ENCODE data around the gene UBE2H. TPM values are rescaled to one million over a fixed set of nuclear protein-coding genes. Genes with fewer than 3 reads are reported as not detected.
A peak's percentile ranks its signal among the peaks of the same experiment; 100 is the strongest.
"Not testable (repeated sequence)": the region's sequence is repeated elsewhere in the genome, so short reads cannot be mapped to it uniquely, and the experiment has no call there.

The UBE2H gene
- total and polyA plus RNA-seq, 5 experiments from 2014 or later = 36.4 to 61.4 (median 46.7) TPM

GRCh38 chr7:129864042-129864441 lies 88.7 kb downstream of the UBE2H start:
- peak overlapping the region in 1 of 10 donors; percentile 26 for H3K4me3 Mint-ChIP-seq
- POLR2A ChIA-PET = interaction anchor here (0.6 kb wide), 1 partner anchor 1054 kb away, joined by 3 read pairs; no protein-coding TSS in a partner anchor
- H3K27me3 Mint-ChIP-seq = no peaks in the 10 kb centered on the region
- peaks cover 41 to 74% (median 66%) of the 10 kb centered on the region in 4 donors for H3K4me1 Mint-ChIP-seq
- peaks cover 4 to 14% (median 8%) of the 10 kb centered on the region in 3 donors for H3K36me3 Mint-ChIP-seq
- no peak for DNase-seq
- H3K9me3 Mint-ChIP-seq = no peaks in the 10 kb centered on the region
- H3K27ac Mint-ChIP-seq = peak overlapping the region in 2 of 10 donors; percentile 12 to 68
- no peak for ATAC-seq

- H3K27me3 Mint-ChIP-seq = no peaks in the 10 kb centered on the region
- H3K27ac Mint-ChIP-seq = peak overlapping the region in 4 of 10 donors; percentile 0 to 42 (median 15)
- peaks cover under 1 to 9% (median 5%) of the 10 kb centered on the region in 3 donors for H3K36me3 Mint-ChIP-seq
- POLR2A ChIA-PET = no interaction called here
- ATAC-seq = no peak
- no peak for DNase-seq
- peak overlapping the region in 1 of 10 donors; percentile 34 for H3K4me3 Mint-ChIP-seq
- H3K9me3 Mint-ChIP-seq = no peaks in the 10 kb centered on the region
- peaks cover 36 to 79% (median 71%) of the 10 kb centered on the region in 4 donors for H3K4me1 Mint-ChIP-seq
Observed at GRCh38 chr7:129862682-129863081, 90.1 kb downstream of the UBE2H start.

- peak overlapping the region in 2 of 10 donors; percentile 43 to 71 for H3K27ac Mint-ChIP-seq
- H3K4me3 Mint-ChIP-seq = peak overlapping the region in 2 of 10 donors; percentile 11 to 12
- H3K36me3 Mint-ChIP-seq = peaks cover 0 to 22% (median 8%) of the 10 kb centered on the region in 3 donors
- H3K4me1 Mint-ChIP-seq = peaks cover 35 to 81% (median 78%) of the 10 kb centered on the region in 4 donors
- H3K9me3 Mint-ChIP-seq, POLR2A ChIA-PET, ATAC-seq, H3K27me3 Mint-ChIP-seq, DNase-seq: not testable (repeated sequence)
Observed at GRCh38 chr7:129860784-129861183, 92.0 kb downstream of the UBE2H start.

DNA sequence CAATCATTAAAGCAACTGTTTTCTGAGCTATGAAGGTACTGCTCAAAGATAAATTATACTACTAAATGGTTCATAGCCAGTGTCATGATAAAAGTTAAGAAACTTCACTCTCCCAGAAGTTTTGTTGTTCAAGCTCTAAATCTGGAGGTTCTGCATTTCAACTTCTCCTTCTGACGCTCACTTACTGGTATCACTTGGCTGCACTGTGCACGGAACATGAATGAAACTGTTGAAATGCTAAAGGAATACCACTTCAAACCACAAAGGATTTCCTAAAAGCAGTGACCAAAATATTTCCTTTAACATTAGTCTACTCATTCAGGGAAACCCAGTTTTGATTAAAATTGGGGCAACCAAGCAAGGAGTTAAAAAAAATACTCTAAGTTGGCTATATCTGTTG lies 93.6 kb downstream of the UBE2H start:
- H3K27ac Mint-ChIP-seq = peak overlapping the region in 2 of 10 donors; percentile 51 to 62

DNA sequence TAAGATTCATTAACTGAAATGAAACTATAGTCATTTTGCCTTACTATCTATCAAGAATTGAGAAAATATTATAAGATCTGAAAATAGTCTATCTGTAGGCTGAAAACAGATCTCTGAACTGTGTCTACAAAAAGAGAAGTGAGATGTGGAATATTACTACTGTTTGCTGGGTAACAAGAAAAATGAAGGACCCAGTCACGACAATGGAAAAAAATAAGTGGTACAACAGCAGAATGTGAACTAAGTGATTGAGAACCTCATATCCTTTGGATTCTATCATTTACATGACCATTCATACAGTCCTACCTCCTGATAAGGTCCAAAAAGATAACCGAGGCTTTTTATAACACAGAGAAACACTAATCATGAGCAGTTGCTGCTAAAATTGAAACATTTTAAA lies 94.3 kb downstream of the UBE2H start:
- ATAC-seq (no peak), DNase-seq (no peak)
- Mint-ChIP-seq H3K36me3 (peaks cover 0 to 41% (median 8%) of the 10 kb centered on the region in 3 donors), H3K4me3 (peak overlapping the region in 1 of 10 donors; percentile 17), H3K27ac (peak overlapping the region in 1 of 10 donors; percentile 15), H3K9me3 (no peaks in the 10 kb centered on the region), H3K27me3 (no peaks in the 10 kb centered on the region), H3K4me1 (peaks cover 35 to 88% (median 86%) of the 10 kb centered on the region in 4 donors)
- POLR2A ChIA-PET = no interaction called here

More for the DNA sequence above, 93.6 kb downstream of the UBE2H start:
- ATAC-seq (no peak), DNase-seq (no peak)
- POLR2A ChIA-PET = no interaction called here
- Mint-ChIP-seq H3K36me3 (peaks cover 0 to 35% (median 8%) of the 10 kb centered on the region in 3 donors), H3K4me3 (no peak overlapping the region), H3K27me3 (no peaks in the 10 kb centered on the region), H3K4me1 (peaks cover 39 to 89% (median 86%) of the 10 kb centered on the region in 4 donors), H3K9me3 (no peaks in the 10 kb centered on the region)

DNA sequence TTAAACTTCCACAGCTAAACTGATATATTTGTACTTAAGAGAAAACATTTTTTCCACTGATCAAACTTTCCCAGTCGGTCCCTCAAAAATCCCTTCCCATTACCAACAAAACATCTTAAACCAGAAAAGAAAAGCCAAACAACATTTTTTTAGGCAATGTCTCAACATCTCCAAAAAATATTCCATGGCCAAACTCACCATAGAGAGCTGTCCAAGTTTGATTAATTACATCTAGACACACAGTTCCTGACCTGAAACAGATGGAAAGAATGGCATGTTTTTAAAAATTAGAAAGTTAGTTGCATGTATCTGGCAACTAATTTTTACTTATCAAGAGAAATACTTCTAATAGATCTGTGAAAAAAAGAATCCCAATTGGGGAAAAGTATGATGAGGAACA lies 95.4 kb downstream of the UBE2H start:
- POLR2A ChIA-PET = no interaction called here
- H3K4me3 Mint-ChIP-seq = no peak overlapping the region
- H3K9me3 Mint-ChIP-seq = no peaks in the 10 kb centered on the region
- H3K36me3 Mint-ChIP-seq = peaks cover 0 to 46% (median 8%) of the 10 kb centered on the region in 3 donors
- DNase-seq = no peak
- peaks cover 29 to 85% (median 77%) of the 10 kb centered on the region in 4 donors for H3K4me1 Mint-ChIP-seq
- H3K27me3 Mint-ChIP-seq = no peaks in the 10 kb centered on the region
- no peak for ATAC-seq
- H3K27ac Mint-ChIP-seq = peak overlapping the region in 2 of 10 donors; percentile 32 to 40

GRCh38 chr7:129855935-129856717 lies 96.6 kb downstream of the UBE2H start:
- H3K9me3 Mint-ChIP-seq = no peaks in the 10 kb centered on the region
- ATAC-seq = no peak
- no peak overlapping the region for H3K4me3 Mint-ChIP-seq
- peaks cover 0 to 54% (median 4%) of the 10 kb centered on the region in 3 donors for H3K36me3 Mint-ChIP-seq
- H3K4me1 Mint-ChIP-seq = peaks cover 24 to 81% (median 66%) of the 10 kb centered on the region in 4 donors
- POLR2A ChIA-PET = no interaction called here
- no peak for DNase-seq
- H3K27ac Mint-ChIP-seq = peak overlapping the region in 2 of 10 donors; percentile 34 to 63
- no peaks in the 10 kb centered on the region for H3K27me3 Mint-ChIP-seq

DNA sequence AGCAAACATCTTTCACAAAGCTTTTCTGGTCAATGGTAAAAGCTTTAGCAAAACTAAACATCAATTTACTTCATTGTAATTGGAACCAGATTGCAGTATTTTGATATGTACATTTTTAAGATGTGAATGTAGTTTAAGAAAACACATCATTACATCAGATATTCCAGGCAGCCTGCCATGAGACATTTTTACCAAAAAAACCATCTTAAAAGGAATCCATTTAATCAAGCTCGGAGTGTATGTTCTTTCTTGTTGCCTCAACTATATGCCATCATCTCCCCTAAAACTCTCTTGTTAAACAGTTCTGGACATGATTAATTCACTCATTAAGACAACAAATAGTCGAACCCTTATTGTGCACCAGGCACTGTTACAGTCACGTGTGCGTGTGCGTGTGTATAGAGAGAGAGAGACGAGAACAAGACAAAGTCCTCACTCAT lies 97.5 kb downstream of the UBE2H start:
- Mint-ChIP-seq H3K36me3 (peaks cover 0 to 58% (median 4%) of the 10 kb centered on the region in 3 donors), H3K9me3 (no peaks in the 10 kb centered on the region), H3K27me3 (no peaks in the 10 kb centered on the region), H3K27ac (no peak overlapping the region), H3K4me3 (no peak overlapping the region), H3K4me1 (peaks cover 23 to 76% (median 59%) of the 10 kb centered on the region in 4 donors)
- no peak for DNase-seq
- ATAC-seq = no peak
- POLR2A ChIA-PET = no interaction called here

DNA sequence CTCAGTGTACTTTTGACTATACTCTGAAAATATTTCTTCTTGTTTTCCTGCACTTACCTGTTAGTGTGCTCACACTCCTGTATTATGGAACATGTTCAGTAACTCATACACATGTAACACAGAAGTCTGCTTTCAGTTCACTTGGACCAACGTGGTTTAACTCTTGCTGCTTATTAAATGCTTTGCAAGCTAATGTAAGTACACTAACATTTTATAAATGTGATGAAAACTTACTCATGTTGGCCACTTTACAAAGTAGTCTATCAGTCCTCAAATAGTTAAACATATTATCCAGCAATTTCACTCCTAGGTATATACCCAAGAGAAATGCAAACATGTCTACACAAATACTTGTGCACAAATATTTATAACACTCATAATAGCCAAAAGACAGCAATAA lies 98.4 kb downstream of the UBE2H start:
- Mint-ChIP-seq H3K36me3 (peaks cover 0 to 61% (median 4%) of the 10 kb centered on the region in 3 donors), H3K4me1 (peaks cover 17 to 73% (median 53%) of the 10 kb centered on the region in 4 donors), H3K27ac (peak overlapping the region in 1 of 10 donors; percentile 3), H3K4me3 (no peak overlapping the region), H3K27me3 (no peaks in the 10 kb centered on the region), H3K9me3 (no peaks in the 10 kb centered on the region)
- DNase-seq (no peak), ATAC-seq (no peak)
- POLR2A ChIA-PET = no interaction called here

GRCh38 chr7:129853661-129854268 lies 99.0 kb downstream of the UBE2H start:
- Mint-ChIP-seq H3K27me3 (no peaks in the 10 kb centered on the region), H3K4me3 (peak overlapping the region in 2 of 10 donors; percentile 19 to 22), H3K9me3 (no peaks in the 10 kb centered on the region), H3K36me3 (peaks cover 0 to 64% (median 4%) of the 10 kb centered on the region in 3 donors), H3K27ac (peak overlapping the region in 3 of 10 donors; percentile 3 to 65 (median 41)), H3K4me1 (peaks cover 15 to 66% (median 48%) of the 10 kb centered on the region in 4 donors)
- POLR2A ChIA-PET = interaction anchor here (0.6 kb wide), 1 partner anchor 65 kb away, joined by 3 read pairs; no protein-coding TSS in a partner anchor
- ATAC-seq (no peak), DNase-seq (no peak)

- no peak overlapping the region for H3K4me3 Mint-ChIP-seq
Observed at GRCh38 chr7:129851809-129852208, 101.0 kb downstream of the UBE2H start.

DNA sequence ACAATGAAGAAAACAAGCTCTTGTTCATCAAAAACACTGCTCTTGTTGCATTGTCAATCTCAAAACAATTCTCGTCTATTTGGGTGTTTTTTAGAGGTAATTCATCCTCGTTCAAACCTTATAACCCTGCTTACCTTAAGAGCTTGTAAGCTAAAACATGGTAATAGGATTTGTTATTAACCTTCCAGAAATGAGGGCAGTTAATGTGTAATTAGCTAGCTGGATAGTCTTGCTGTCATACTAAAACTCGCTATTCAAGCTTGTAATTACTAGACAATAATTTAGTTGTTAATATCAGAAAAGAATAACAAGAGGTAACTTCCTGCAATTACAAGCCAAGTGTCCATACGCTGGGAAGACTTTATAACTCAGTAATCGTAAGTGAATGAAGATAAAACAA lies 101.6 kb downstream of the UBE2H start:
- Mint-ChIP-seq H3K9me3 (no peaks in the 10 kb centered on the region), H3K4me1 (peaks cover 20 to 65% (median 48%) of the 10 kb centered on the region in 4 donors), H3K27me3 (no peaks in the 10 kb centered on the region), H3K27ac (no peak overlapping the region), H3K36me3 (peaks cover 0 to 60% (median 2%) of the 10 kb centered on the region in 3 donors), H3K4me3 (no peak overlapping the region)
- no peak for ATAC-seq
- POLR2A ChIA-PET = no interaction called here
- no peak for DNase-seq

More at GRCh38 chr7:129851809-129852208, 101.0 kb downstream of the UBE2H start:
- DNase-seq = no peak
- Mint-ChIP-seq H3K27ac (peak overlapping the region in 1 of 10 donors; percentile 33), H3K9me3 (no peaks in the 10 kb centered on the region), H3K27me3 (no peaks in the 10 kb centered on the region), H3K36me3 (peaks cover 0 to 67% (median 4%) of the 10 kb centered on the region in 3 donors), H3K4me1 (peaks cover 19 to 67% (median 46%) of the 10 kb centered on the region in 4 donors)
- POLR2A ChIA-PET = no interaction called here
- no peak for ATAC-seq
